NCI-H187 treated with DMSO at 0.1 percent for 48 hours (cell line): ENCODE measurements around the gene PDGFB.

Experiments used
- DNase-seq: peaks from one replicate; lab custom pipeline; 2025; lab: John Stamatoyannopoulos, UW

The PDGFB gene

GRCh38 chr22:39276440-39277141 is 31.8 kb upstream of the PDGFB start:
- no peak for DNase-seq

DNA sequence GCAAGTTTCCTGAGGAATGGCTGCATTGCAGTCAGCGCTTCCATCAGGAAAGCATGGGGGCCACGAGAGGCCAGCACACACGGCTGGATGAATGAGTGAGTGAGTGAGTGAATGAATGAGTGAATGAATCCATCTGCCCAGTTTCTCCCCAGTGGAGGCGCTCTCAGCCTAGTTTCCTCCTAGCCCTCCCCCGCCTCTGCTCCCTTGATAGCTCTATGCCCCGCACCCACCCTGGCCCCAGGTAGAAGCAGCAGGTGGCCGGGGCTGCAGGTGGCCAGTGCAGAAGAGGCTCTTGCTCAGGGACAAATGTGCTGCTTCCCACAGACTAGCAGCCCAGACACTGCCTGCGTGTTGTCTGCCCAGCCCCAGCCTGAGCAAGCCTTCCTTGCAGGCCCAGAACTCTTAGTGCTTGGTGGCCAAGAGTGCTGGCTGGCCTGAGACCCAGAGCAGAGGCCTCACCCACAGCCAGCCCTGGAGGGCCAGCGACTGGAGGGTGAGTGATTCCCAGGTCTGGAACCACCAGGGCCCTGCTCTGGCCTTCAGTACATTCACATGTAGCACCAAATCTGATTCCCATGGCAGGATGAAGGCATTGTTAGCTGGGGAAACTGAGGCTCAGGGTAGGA is 31.1 kb upstream of the PDGFB start:
- DNase-seq = no peak

DNA sequence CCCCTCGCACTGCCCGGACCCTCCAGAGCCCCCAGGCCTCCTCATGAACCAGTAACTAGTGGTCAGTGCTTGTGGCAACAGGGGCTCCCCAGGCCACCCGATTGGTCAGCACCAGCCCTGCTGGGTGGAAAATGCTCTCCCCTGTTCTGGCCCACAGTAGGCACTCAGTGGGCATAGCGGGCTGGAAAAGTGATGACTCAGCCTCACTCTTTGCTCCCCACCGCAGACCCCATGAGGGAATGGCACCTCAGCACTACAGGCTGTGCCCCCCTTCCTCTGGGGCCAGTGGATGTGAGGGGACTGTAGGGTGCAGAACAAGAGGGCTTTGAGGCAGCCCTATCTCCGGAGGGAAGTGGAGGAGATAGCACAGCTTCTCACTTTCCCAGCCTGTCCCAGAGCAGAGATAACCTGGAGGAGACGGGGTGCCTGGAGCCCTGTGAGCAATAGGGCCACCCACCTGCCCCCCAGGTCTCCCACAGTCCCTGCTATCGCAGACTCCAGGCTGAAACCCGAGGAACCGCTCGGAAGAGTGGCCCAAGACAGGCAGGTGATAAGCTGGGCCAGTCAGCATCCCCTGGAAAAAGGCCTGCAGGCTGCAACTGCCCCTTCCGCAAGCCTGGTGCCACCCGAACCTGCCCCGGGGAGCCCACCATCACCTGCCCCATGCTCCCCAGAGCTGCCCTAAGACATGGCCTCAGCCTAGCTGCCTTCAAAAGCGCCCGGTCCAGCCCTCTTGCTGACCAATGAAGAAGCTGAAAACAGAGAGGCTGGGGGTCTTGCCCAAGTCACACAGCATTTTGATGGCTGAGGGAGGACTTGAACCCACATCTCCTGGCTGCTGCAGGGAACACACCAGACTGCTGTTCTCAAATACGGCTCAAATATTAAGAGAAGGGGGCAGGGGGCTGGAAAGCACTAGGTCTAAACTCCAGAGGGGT is 29.4 kb upstream of the PDGFB start:
- no peak for DNase-seq

DNA sequence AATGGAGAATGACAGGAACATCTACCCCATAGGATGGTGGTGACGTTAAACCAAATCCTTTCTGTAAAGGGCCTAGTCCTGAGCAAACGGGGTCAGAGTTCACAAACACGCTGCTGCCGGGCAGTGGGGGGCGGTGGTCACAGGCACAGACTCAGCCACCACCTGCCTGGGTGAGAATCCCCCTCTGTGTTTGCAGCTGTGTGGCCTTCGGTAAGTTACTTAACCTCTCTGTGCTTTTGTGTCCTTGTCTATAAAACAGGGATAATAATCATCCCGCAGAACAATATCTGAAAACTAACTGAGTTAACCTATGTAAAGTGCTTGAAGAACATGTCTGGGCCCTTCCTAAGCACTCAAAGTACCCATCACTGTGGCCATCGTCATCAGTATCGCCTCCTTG is 26.0 kb upstream of the PDGFB start:
- no peak for DNase-seq

DNA sequence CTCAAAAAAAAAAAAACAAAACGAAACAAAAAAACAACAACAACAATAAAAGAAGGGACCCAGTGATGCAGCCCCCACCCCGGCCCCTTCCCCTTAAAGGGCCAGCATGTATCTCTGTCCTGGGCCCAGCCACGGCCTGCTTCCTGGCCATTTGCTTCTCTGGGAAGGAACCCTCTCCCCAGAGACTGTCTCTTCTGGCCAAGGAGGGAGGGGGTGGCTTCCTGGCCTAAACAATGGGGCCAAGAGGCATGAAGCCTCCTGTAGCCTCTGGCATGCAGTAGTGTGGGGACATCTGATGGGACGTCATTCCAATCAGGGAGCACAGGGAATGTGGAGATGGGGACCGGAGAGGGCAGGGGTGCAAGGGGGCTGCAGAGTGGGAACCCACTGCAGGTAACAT is 25.5 kb upstream of the PDGFB start:
- DNase-seq = no peak

DNA sequence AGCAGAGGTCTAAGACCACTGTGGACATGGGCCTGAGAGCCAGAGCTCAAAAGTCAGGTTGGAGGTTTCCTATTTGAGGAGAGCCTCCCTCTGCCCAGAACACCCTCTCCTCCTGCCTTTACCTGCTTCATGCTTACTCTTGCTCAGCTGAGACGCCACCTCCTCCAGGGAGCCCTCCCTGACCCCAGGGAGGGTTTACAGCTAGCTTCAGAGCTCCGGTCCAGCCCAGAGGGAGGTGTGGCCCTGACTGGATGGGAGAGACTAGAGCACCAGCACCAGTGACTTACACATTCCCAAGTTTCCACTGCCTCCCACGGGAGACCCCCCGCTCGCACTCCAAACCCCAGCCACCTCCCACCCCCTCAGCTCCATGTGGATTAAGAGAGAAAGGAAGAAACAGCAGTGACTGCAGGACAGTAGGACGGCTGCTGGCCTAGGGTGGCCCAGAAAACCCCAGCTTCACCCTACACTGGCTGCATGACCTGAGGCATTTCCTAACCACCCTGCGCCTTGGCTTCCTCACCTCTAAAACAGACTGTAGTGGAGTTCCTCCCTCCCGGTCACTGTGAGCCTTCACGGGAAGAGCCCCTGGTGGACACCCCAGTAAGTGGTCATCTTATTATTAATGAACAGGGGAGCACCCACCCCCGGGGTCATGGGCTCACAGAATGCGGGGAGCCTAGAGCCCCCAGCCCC is 24.5 kb upstream of the PDGFB start:
- no peak for DNase-seq

DNA sequence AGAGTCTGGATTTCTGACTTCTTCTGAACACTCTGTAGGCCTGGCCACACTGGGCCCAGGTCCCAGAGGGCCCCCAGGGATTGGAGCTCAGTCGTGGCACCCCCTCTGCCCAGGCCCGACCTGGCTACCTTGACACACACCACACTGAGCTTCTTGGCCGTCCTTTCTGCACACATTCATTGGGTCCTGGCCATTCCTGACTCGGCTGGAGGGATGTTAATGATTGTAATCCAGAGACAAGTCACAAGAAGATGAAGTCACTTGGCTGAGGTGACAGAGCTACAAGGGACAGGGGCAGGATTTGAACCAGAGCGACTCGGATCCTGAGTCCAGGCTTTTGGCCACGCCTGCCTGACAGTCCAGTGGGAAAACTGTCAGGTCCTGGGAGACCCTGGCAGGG is 23.9 kb upstream of the PDGFB start:
- no peak for DNase-seq

GRCh38 chr22:39267974-39268373 is 23.2 kb upstream of the PDGFB start:
- DNase-seq = no peak

GRCh38 chr22:39266398-39267030 is 21.7 kb upstream of the PDGFB start:
- DNase-seq = no peak

DNA sequence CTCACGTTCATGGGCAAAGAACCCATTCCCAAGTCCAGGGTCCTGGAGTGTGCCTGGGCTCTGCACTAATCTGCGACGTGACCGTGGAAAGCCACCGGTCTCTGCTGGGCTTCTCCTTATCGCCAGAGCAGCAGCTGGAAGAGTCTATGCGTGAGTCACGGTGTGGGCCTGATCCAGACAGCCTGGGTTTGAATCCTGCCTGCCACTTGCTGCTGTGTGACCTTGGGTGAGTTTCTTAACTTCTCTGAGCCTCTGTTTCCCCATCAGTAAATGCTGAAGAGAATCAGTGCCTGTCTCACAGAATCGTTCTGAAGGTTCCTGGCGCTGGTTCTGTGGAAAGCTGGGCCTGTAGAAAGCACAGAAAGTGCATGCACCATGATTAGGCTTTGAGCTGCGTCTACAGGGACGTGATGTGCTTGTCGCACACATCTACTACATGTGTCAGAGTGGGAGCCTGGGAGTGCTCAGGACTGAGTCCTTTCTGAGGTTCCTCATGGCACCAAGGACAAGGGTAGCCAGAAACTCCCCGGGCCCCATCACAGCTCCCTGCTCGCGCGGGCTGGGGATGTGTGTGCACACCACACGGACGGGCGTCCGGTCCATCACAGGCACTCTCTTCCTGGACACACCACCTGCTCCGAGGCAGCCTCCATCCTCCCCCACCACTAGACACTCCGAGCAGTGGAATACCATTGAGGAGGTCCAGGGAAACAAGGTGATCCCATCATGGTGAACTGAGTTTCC is 20.5 kb upstream of the PDGFB start:
- DNase-seq = no peak

GRCh38 chr22:39264349-39265038 is 19.7 kb upstream of the PDGFB start:
- no peak for DNase-seq

GRCh38 chr22:39263626-39264348 is 19.0 kb upstream of the PDGFB start:
- DNase-seq = no peak

DNA sequence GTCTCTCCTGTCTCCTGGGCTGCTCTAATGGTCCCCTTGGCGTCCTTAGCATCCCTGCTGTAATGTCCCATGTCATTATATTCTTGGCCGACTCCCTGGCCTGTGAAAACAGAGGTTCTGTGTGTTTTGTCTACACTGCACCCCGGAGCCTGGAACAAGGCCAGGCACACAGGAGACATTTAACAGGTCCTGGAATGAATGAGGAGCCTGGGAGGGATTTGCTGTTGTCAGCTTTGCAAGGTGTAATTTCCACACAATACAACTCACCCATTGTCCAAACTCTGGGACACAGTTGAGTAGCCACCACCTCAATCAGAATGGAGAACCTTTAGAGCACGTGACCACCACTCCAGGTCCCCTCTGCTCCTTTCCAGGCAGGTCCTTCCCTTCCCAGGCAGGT is 14.9 kb upstream of the PDGFB start:
- DNase-seq = no peak

DNA sequence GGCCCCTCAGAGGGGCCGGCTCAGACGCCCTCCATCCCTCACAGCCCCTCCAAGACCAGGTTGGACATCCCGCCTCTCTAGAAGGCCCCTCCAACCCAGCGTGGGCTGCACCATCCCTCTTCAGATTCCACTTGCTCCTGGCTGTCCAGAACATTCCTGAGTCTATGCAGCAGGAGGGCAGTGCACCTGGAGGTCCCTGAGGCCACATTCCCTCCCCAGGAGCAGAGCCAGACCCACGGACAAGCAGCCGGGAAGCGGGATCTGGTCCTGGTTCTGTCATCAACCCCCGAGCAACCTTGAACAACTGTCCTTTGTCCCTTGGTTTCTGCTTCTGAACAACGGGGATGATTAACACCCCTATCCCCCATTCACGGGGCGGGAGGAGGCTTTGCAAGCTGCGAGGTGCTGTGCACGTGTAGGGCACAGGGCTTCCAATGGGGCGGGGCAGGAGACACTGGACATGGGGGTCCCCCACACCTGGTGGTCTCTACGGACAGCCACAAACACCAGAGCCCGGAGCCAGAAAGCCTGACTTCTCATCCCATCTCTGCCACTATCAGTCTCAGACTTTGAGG is 13.2 kb upstream of the PDGFB start:
- no peak for DNase-seq

DNA sequence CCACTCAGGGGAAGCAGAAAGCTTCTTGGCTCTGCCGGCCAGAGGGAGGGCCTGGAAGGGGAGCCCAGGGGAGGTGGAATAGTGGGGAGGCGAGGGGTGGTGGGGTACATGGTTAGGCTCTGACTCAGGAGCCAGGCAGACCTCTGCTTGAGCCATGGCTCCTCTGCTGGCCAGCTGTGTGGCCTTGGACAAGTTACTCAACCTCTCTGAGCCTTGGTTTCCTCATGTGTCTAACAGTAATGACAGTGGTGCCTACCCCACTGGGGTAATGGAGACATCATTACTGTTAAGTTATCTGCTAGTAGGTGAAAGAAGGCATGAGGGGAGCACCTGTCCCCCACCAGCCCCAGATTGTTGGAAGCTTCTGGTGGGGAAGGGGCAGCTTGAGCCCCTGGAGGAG is 12.2 kb upstream of the PDGFB start:
- no peak for DNase-seq

DNA sequence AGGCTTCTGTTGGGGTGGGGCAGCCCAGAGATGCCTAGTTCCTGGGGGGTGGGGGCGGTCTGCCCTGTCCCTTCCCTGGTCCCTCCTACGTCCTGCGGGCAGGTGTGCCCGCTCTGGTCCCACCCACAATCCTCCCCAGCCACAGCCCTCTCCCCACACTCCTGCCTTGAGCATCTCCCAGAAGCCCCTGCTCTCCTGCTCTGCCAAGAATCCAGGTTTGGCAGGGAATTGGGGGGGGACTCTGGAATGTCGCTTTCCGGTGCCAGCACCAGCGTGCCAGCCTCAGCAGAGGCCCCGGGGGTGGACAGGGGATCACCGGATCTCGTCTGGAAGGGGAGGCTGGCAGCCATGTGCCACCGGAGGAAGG is 11.4 kb upstream of the PDGFB start:
- no peak for DNase-seq

DNA sequence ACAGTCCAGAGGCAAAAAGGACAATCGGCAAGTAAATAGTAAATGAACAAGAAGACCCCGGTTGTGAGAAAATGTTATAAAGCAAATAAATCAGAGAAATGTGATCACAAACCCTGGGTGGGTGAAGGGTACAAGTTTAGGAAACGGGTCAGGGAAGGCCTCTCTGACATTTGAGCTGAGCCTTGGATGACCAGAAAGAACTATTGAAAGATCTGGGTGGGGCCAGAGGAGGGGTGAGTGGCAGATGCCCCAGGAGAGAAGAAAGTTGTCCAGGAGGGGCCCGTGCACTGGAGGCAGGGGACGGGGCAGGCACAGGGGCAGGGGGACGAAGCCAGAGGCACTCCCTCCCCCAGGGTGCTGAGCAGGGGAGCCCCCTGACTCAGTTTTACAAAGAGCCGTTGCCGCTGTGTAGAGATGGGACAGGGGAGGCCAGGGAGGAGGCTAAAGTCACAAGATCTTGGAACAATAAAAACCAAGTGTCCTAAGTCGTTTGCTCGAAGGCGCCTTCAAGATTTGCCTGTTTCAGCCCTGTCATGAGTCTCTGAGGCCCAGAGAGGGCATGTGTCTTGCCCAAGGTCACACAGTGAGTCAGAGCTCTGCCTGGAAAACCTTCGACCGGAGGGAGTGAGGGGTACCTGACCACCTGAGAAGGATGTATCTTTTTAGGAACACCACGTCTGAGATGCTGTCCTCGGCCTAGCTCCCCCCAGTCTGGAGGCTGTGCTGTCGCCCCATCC is 10.8 kb upstream of the PDGFB start:
- no peak for DNase-seq

DNA sequence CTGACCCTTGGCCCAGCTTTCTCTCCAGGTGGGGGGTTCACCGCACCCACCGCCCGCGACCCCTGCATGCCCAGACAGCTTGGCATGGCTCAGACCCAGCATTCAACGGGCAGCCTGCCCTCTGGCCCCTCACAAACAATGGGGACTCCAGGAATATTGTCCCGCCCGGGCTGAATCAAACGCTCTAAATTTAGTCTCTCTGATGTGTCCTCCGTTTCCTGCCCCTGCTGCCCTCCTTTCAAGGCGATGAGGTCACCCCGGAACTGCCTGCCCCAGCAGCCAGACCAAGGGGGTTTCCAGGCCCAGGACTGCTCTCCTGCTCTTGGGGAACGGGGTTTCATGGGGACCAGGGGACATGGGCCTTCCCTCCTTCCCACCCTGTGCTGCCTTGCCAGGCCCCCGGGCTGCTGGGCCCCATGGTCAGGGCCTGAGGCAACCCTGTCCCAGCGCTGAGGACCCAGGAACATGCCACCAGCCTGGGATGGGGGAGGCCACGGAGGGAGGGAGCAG is 10.1 kb upstream of the PDGFB start:
- no peak for DNase-seq

- no peak for DNase-seq
These were observed 9.3 kb upstream of the PDGFB start for GRCh38 chr22:39254122-39254521.
